Measurements from ENCODE around the gene SEMA3G. TPM values are rescaled to one million over a fixed set of nuclear protein-coding genes. Genes with fewer than 3 reads are reported as not detected.

The SEMA3G gene
- total RNA-seq, 1 experiment from 2014 or later, result 1.3 TPM

DNA sequence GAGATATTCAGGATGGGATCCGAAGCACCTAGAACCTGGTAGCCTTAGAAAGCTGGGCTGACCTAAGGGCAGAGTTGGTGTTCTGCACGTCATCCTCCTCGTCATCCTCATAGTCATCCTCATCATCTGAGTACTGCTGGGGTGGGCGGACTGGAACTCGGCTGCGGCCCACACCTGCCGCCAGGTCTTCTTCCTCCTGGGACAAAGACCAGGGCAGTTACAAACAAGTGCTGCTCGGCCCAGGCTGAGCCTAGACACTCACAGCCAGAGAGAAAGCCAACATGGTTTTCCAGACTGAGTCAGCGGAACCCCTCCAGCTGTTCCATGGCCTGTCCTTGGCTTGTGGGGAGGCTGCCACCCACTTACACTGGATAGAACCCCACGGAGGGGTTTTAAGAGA, 40.5 kb downstream of the SEMA3G start:
- TF ChIP-seq EZH2 (IDR thresholded peaks at IDR 0.05; ENCODE audit: low read depth) (no peak), CTCF (conservative IDR thresholded peaks at IDR 0.05) (no peak)
- no peaks in the 10 kb centered on the region for H3K4me1 ChIP-seq (replicated peaks; ENCODE audit: insufficient read depth)
- H3K4me3 ChIP-seq, result no peak overlapping the region
- no peaks in the 10 kb centered on the region for H3K9me2 ChIP-seq (ENCODE audit: insufficient read depth)
- no peaks in the 10 kb centered on the region for H3K27me3 ChIP-seq (ENCODE audit: insufficient read depth, low read depth)
- peaks cover 18% of the 10 kb centered on the region for H3K79me2 ChIP-seq (ENCODE audit: low read depth)
- H3K4me2 ChIP-seq, result no peak overlapping the region
- no peak overlapping the region for H2AFZ ChIP-seq
- peaks cover 3% of the 10 kb centered on the region; the same call in 1 of the 2 replicates for H3K36me3 ChIP-seq (ENCODE audit: low read depth)
- intact Hi-C loops (cut with micrococcal nuclease; ENCODE audit: unreplicated experiment), result no loop called here
- no TSS peak for BruUV-seq (replicated peaks)
- H4K20me1 ChIP-seq (ENCODE audit: insufficient read depth), result no peaks in the 10 kb centered on the region
- no peaks in the 10 kb centered on the region for H3K9me3 ChIP-seq (ENCODE audit: insufficient read depth, low read depth)
- no peak overlapping the region for H3K27ac ChIP-seq
- POLR2A ChIA-PET (ENCODE audit: unreplicated experiment), result no interaction called here
- H3F3A ChIP-seq (ENCODE audit: insufficient read depth, low read depth), result no peaks in the 10 kb centered on the region
- no peak for DNase-seq
- CTCF ChIA-PET, result no interaction called here

DNA sequence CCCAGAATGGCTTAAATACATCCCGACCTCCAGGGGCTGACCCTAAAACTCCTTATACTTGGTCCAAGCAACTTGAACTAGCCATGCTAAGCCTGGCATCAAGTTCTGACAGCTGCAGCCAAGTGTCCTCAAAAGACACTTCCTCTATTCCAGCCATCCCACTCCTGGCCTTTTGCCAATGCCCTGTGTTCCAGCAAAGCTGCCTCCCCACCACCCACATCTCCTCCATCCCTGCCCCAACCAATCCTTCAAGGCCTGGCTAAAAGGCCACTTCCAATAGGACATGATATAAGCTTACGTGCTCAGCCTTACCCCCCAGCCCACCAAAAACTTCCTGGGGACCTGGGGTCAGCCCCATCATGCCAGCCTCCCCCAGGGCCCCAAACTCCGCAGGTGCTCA, 40.9 kb downstream of the SEMA3G start:
- H3K27ac ChIP-seq, result no peak overlapping the region
- H3F3A ChIP-seq (ENCODE audit: insufficient read depth, low read depth), result peaks cover 3% of the 10 kb centered on the region; the same call in 1 of the 2 replicates
- H3K27me3 ChIP-seq (ENCODE audit: insufficient read depth, low read depth), result no peaks in the 10 kb centered on the region
- TF ChIP-seq CTCF (conservative IDR thresholded peaks at IDR 0.05) (no peak), EZH2 (IDR thresholded peaks at IDR 0.05; ENCODE audit: low read depth) (no peak)
- ChIA-PET CTCF (no interaction called here), POLR2A (ENCODE audit: unreplicated experiment) (no interaction called here)
- H3K4me1 ChIP-seq (replicated peaks; ENCODE audit: insufficient read depth), result no peaks in the 10 kb centered on the region
- no peak for DNase-seq
- peaks cover 14% of the 10 kb centered on the region for H3K79me2 ChIP-seq (ENCODE audit: low read depth)
- intact Hi-C loops (cut with micrococcal nuclease; ENCODE audit: unreplicated experiment), result no loop called here
- H3K4me3 ChIP-seq, result no peak overlapping the region
- BruUV-seq (replicated peaks), result no TSS peak
- H4K20me1 ChIP-seq (ENCODE audit: insufficient read depth), result no peaks in the 10 kb centered on the region
- peaks cover 3% of the 10 kb centered on the region; the same call in 1 of the 2 replicates for H3K36me3 ChIP-seq (ENCODE audit: low read depth)
- no peaks in the 10 kb centered on the region for H3K9me3 ChIP-seq (ENCODE audit: insufficient read depth, low read depth)
- H2AFZ ChIP-seq, result no peak overlapping the region
- H3K4me2 ChIP-seq, result no peak overlapping the region
- H3K9me2 ChIP-seq (ENCODE audit: insufficient read depth), result no peaks in the 10 kb centered on the region

- Histone ChIP-seq H3K4me2 (no peak overlapping the region), H3K9me3 (ENCODE audit: insufficient read depth, low read depth) (no peaks in the 10 kb centered on the region), H3K27ac (no peak overlapping the region), H3K4me3 (no peak overlapping the region), H3K27me3 (ENCODE audit: insufficient read depth, low read depth) (no peaks in the 10 kb centered on the region), H2AFZ (no peak overlapping the region), H3K4me1 (replicated peaks; ENCODE audit: insufficient read depth) (no peaks in the 10 kb centered on the region), H3K36me3 (ENCODE audit: low read depth) (peaks cover 2% of the 10 kb centered on the region; the same call in 1 of the 2 replicates), H3K9me2 (ENCODE audit: insufficient read depth) (no peaks in the 10 kb centered on the region), H4K20me1 (ENCODE audit: insufficient read depth) (no peaks in the 10 kb centered on the region), H3K79me2 (ENCODE audit: low read depth) (peaks cover 8% of the 10 kb centered on the region), H3F3A (ENCODE audit: insufficient read depth, low read depth) (peaks cover 4% of the 10 kb centered on the region; the same call in 1 of the 2 replicates)
- POLR2A ChIA-PET (ENCODE audit: unreplicated experiment), result no interaction called here
- CTCF ChIA-PET, result no interaction called here
- BruUV-seq (replicated peaks), result no TSS peak
- no peak for TF ChIP-seq CTCF (conservative IDR thresholded peaks at IDR 0.05)
- no peak for TF ChIP-seq EZH2 (IDR thresholded peaks at IDR 0.05; ENCODE audit: low read depth)
- intact Hi-C loops (cut with micrococcal nuclease; ENCODE audit: unreplicated experiment), result no loop called here
- DNase-seq, result no peak
Measured at GRCh38 chr3:52403271-52403841, 41.5 kb downstream of the SEMA3G start.
